Measurements from ENCODE around the gene TNRC18. TPM values are rescaled to one million over a fixed set of nuclear protein-coding genes. Genes with fewer than 3 reads are reported as not detected.

The TNRC18 gene
- total RNA-seq, 2 experiments from 2014 or later, result 12.2 to 64.2 TPM

- CTCF ChIA-PET (ENCODE audit: unreplicated experiment), result no interaction called here
- Histone ChIP-seq H3K36me3 (ENCODE audit: insufficient read depth, low read length) (peaks cover 12% of the 10 kb centered on the region), H3K27ac (ENCODE audit: low read depth, low read length, poor library complexity, severe bottlenecking) (no peak overlapping the region), H3K79me2 (ENCODE audit: insufficient read depth, low read depth, low read length) (peaks cover 8% of the 10 kb centered on the region; the same call in 1 of the 2 replicates), H2AFZ (ENCODE audit: low read length) (no peak overlapping the region), H3K4me2 (ENCODE audit: low read length) (no peak overlapping the region), H3K4me1 (ENCODE audit: insufficient read depth, low read length, poor library complexity, severe bottlenecking) (peaks cover 15% of the 10 kb centered on the region), H3K4me3 (ENCODE audit: low read depth, low read length, poor library complexity, severe bottlenecking) (no peak overlapping the region), H4K20me1 (ENCODE audit: insufficient read depth, low read length) (no peaks in the 10 kb centered on the region), H3K9me2 (ENCODE audit: insufficient read depth, low read length) (no peaks in the 10 kb centered on the region), H3K9me3 (ENCODE audit: low read length) (no peaks in the 10 kb centered on the region)
- BruUV-seq (replicated peaks), result no TSS peak
- intact Hi-C loops (cut with micrococcal nuclease; ENCODE audit: unreplicated experiment), result no loop called here
- DNase-seq (ENCODE audit: low spot score), result no peak
- no peak for TF ChIP-seq EZH2phosphoT487 (IDR thresholded peaks at IDR 0.05; ENCODE audit: borderline replicate concordance, low read depth, low read length)
- no peak for TF ChIP-seq CTCF (conservative IDR thresholded peaks at IDR 0.05; ENCODE audit: low read length)
- POLR2A ChIA-PET, result no interaction called here
Observed at GRCh38 chr7:5393328-5393727, 30.3 kb downstream of the TNRC18 start.

GRCh38 chr7:5390918-5391317, 32.7 kb downstream of the TNRC18 start:
- H3K79me2 ChIP-seq (ENCODE audit: insufficient read depth, low read depth, low read length), result no peaks in the 10 kb centered on the region
- ChIA-PET POLR2A (interaction anchor here (0.6 kb wide), 1 partner anchor 52 kb away, joined by 4 read pairs; no protein-coding TSS in a partner anchor), CTCF (ENCODE audit: unreplicated experiment) (no interaction called here)
- H3K36me3 ChIP-seq (ENCODE audit: insufficient read depth, low read length), result peaks cover 31% of the 10 kb centered on the region
- H2AFZ ChIP-seq (ENCODE audit: low read length), result no peak overlapping the region
- H3K4me2 ChIP-seq (ENCODE audit: low read length), result no peak overlapping the region
- TF ChIP-seq EZH2phosphoT487 (IDR thresholded peaks at IDR 0.05; ENCODE audit: borderline replicate concordance, low read depth, low read length), result no peak
- no peak for TF ChIP-seq CTCF (conservative IDR thresholded peaks at IDR 0.05; ENCODE audit: low read length)
- H3K27ac ChIP-seq (ENCODE audit: low read depth, low read length, poor library complexity, severe bottlenecking), result no peak overlapping the region
- no peaks in the 10 kb centered on the region for H3K9me2 ChIP-seq (ENCODE audit: insufficient read depth, low read length)
- no peaks in the 10 kb centered on the region for H3K9me3 ChIP-seq (ENCODE audit: low read length)
- intact Hi-C loops (cut with micrococcal nuclease; ENCODE audit: unreplicated experiment), result no loop called here
- no peaks in the 10 kb centered on the region for H3K4me1 ChIP-seq (ENCODE audit: insufficient read depth, low read length, poor library complexity, severe bottlenecking)
- no TSS peak for BruUV-seq (replicated peaks)
- H3K4me3 ChIP-seq (ENCODE audit: low read depth, low read length, poor library complexity, severe bottlenecking), result no peak overlapping the region
- H4K20me1 ChIP-seq (ENCODE audit: insufficient read depth, low read length), result no peaks in the 10 kb centered on the region
- DNase-seq (ENCODE audit: low spot score), result no peak

GRCh38 chr7:5388905-5389433, 34.7 kb downstream of the TNRC18 start:
- POLR2A ChIA-PET, result no interaction called here

More at GRCh38 chr7:5388905-5389433, 34.7 kb downstream of the TNRC18 start:
- no TSS peak for BruUV-seq (replicated peaks)
- H3K9me3 ChIP-seq (ENCODE audit: low read length), result no peaks in the 10 kb centered on the region
- no peak overlapping the region for H3K4me3 ChIP-seq (ENCODE audit: low read depth, low read length, poor library complexity, severe bottlenecking)
- no peak for TF ChIP-seq CTCF (conservative IDR thresholded peaks at IDR 0.05; ENCODE audit: low read length)
- no peak for TF ChIP-seq EZH2phosphoT487 (IDR thresholded peaks at IDR 0.05; ENCODE audit: borderline replicate concordance, low read depth, low read length)
- no peak overlapping the region for H2AFZ ChIP-seq (ENCODE audit: low read length)
- no peaks in the 10 kb centered on the region for H3K4me1 ChIP-seq (ENCODE audit: insufficient read depth, low read length, poor library complexity, severe bottlenecking)
- H3K79me2 ChIP-seq (ENCODE audit: insufficient read depth, low read depth, low read length), result no peaks in the 10 kb centered on the region
- no peaks in the 10 kb centered on the region for H3K9me2 ChIP-seq (ENCODE audit: insufficient read depth, low read length)
- no peaks in the 10 kb centered on the region for H4K20me1 ChIP-seq (ENCODE audit: insufficient read depth, low read length)
- no peak for DNase-seq (ENCODE audit: low spot score)
- CTCF ChIA-PET (ENCODE audit: unreplicated experiment), result no interaction called here
- intact Hi-C loops (cut with micrococcal nuclease; ENCODE audit: unreplicated experiment), result no loop called here
- peaks cover 31% of the 10 kb centered on the region for H3K36me3 ChIP-seq (ENCODE audit: insufficient read depth, low read length)
- H3K27ac ChIP-seq (ENCODE audit: low read depth, low read length, poor library complexity, severe bottlenecking), result no peak overlapping the region
- no peak overlapping the region for H3K4me2 ChIP-seq (ENCODE audit: low read length)
